ENCODE measurements around the gene CXorf58.

The CXorf58 gene

GRCh38 chrX:23864742-23865326 lies 43.0 kb upstream of the CXorf58 start:
- Histone ChIP-seq H3K9me2 (replicated peaks; ENCODE audit: insufficient read depth, low read length) (no peaks in the 10 kb centered on the region), H3K4me3 (ENCODE audit: insufficient read depth, low read length, poor library complexity, severe bottlenecking) (no peak overlapping the region), H3K36me3 (ENCODE audit: low read length) (no peaks in the 10 kb centered on the region), H3K9ac (ENCODE audit: low read length) (no peak overlapping the region), H3K27me3 (ENCODE audit: low read length) (no peaks in the 10 kb centered on the region), H4K20me1 (ENCODE audit: low read depth, low read length) (no peaks in the 10 kb centered on the region), H2AFZ (ENCODE audit: low read depth, low read length, severe bottlenecking) (no peak overlapping the region), H3K9me3 (ENCODE audit: insufficient read depth, low read length) (no peaks in the 10 kb centered on the region), H3K27ac (ENCODE audit: low read depth, low read length) (no peak overlapping the region), H3K4me2 (ENCODE audit: low read depth, low read length, poor library complexity, severe bottlenecking) (no peak overlapping the region), H3K79me2 (ENCODE audit: insufficient read depth, low read length) (no peaks in the 10 kb centered on the region), H3F3A (ENCODE audit: insufficient read depth) (no peaks in the 10 kb centered on the region)
- TF ChIP-seq EZH2phosphoT487 (conservative IDR thresholded peaks at IDR 0.05; ENCODE audit: low read length): no peak

- H3F3A ChIP-seq (ENCODE audit: insufficient read depth): no peaks in the 10 kb centered on the region
Observed at GRCh38 chrX:23870041-23870440, 37.8 kb upstream of the CXorf58 start.

GRCh38 chrX:23871905-23872546 lies 35.8 kb upstream of the CXorf58 start:
- Histone ChIP-seq H3K79me2 (ENCODE audit: insufficient read depth, low read length) (no peaks in the 10 kb centered on the region), H3K4me3 (ENCODE audit: insufficient read depth, low read length, poor library complexity, severe bottlenecking) (no peak overlapping the region), H2AFZ (ENCODE audit: low read depth, low read length, severe bottlenecking) (no peak overlapping the region), H3K27ac (ENCODE audit: low read depth, low read length) (no peak overlapping the region), H3K9me2 (replicated peaks; ENCODE audit: insufficient read depth, low read length) (no peaks in the 10 kb centered on the region), H3K9me3 (ENCODE audit: insufficient read depth, low read length) (no peaks in the 10 kb centered on the region), H3K9ac (ENCODE audit: low read length) (no peak overlapping the region), H3K36me3 (ENCODE audit: low read length) (no peaks in the 10 kb centered on the region), H3K27me3 (ENCODE audit: low read length) (no peaks in the 10 kb centered on the region), H3F3A (ENCODE audit: insufficient read depth) (no peaks in the 10 kb centered on the region), H4K20me1 (ENCODE audit: low read depth, low read length) (no peaks in the 10 kb centered on the region), H3K4me2 (ENCODE audit: low read depth, low read length, poor library complexity, severe bottlenecking) (no peak overlapping the region)
- TF ChIP-seq CTCF (IDR thresholded peaks at IDR 0.05; ENCODE audit: insufficient read depth, low read length, poor library complexity, severe bottlenecking) (no peak), EZH2phosphoT487 (conservative IDR thresholded peaks at IDR 0.05; ENCODE audit: low read length) (no peak)

More at GRCh38 chrX:23870041-23870440, 37.8 kb upstream of the CXorf58 start:
- Histone ChIP-seq H3K9ac (ENCODE audit: low read length) (no peak overlapping the region), H3K27me3 (ENCODE audit: low read length) (no peaks in the 10 kb centered on the region), H3K9me3 (ENCODE audit: insufficient read depth, low read length) (no peaks in the 10 kb centered on the region), H3K79me2 (ENCODE audit: insufficient read depth, low read length) (no peaks in the 10 kb centered on the region), H3K4me3 (ENCODE audit: insufficient read depth, low read length, poor library complexity, severe bottlenecking) (no peak overlapping the region), H3K4me2 (ENCODE audit: low read depth, low read length, poor library complexity, severe bottlenecking) (no peak overlapping the region), H2AFZ (ENCODE audit: low read depth, low read length, severe bottlenecking) (no peak overlapping the region), H4K20me1 (ENCODE audit: low read depth, low read length) (no peaks in the 10 kb centered on the region), H3K27ac (ENCODE audit: low read depth, low read length) (no peak overlapping the region), H3K9me2 (replicated peaks; ENCODE audit: insufficient read depth, low read length) (no peaks in the 10 kb centered on the region), H3K36me3 (ENCODE audit: low read length) (no peaks in the 10 kb centered on the region)
- no peak for TF ChIP-seq CTCF (IDR thresholded peaks at IDR 0.05; ENCODE audit: insufficient read depth, low read length, poor library complexity, severe bottlenecking)
- no peak for TF ChIP-seq EZH2phosphoT487 (conservative IDR thresholded peaks at IDR 0.05; ENCODE audit: low read length)

GRCh38 chrX:23879380-23880090 lies 28.3 kb upstream of the CXorf58 start:
- TF ChIP-seq EZH2phosphoT487 (conservative IDR thresholded peaks at IDR 0.05; ENCODE audit: low read length) (no peak), CTCF (IDR thresholded peaks at IDR 0.05; ENCODE audit: insufficient read depth, low read length, poor library complexity, severe bottlenecking) (no peak)
- no peak overlapping the region for H3K9ac ChIP-seq (ENCODE audit: low read length)
- H3K79me2 ChIP-seq (ENCODE audit: insufficient read depth, low read length): no peaks in the 10 kb centered on the region
- no peaks in the 10 kb centered on the region for H3K36me3 ChIP-seq (ENCODE audit: low read length)
- no peak overlapping the region for H3K4me2 ChIP-seq (ENCODE audit: low read depth, low read length, poor library complexity, severe bottlenecking)
- no peaks in the 10 kb centered on the region for H3K9me2 ChIP-seq (replicated peaks; ENCODE audit: insufficient read depth, low read length)
- no peak overlapping the region for H3K27ac ChIP-seq (ENCODE audit: low read depth, low read length)
- H3F3A ChIP-seq (ENCODE audit: insufficient read depth): no peaks in the 10 kb centered on the region
- no peak overlapping the region for H2AFZ ChIP-seq (ENCODE audit: low read depth, low read length, severe bottlenecking)
- no peaks in the 10 kb centered on the region for H3K9me3 ChIP-seq (ENCODE audit: insufficient read depth, low read length)
- H3K27me3 ChIP-seq (ENCODE audit: low read length): no peaks in the 10 kb centered on the region
- H4K20me1 ChIP-seq (ENCODE audit: low read depth, low read length): no peaks in the 10 kb centered on the region
- H3K4me3 ChIP-seq (ENCODE audit: insufficient read depth, low read length, poor library complexity, severe bottlenecking): no peak overlapping the region
